GM12891 (cell line): ENCODE measurements around the gene SRP54. TPM values are rescaled to one million over a fixed set of nuclear protein-coding genes. Genes with fewer than 3 reads are reported as not detected.

Source experiments
- DNase-seq: peaks from one replicate; pipeline ENCODE4 v3.0.0; 2011; ENCODE audit warnings: low spot score; ENCODE audit not compliant: insufficient read length
- FAIRE-seq: peaks from 2 replicates; lab custom pipeline; 2011; peaks lifted over from hg19 to GRCh38; lab: Jason Lieb, UNC
- PAX5 ChIP-seq: IDR thresholded peaks from 2 replicates; pipeline ENCODE4 v1.6.1; 2011; ENCODE audit warnings: low read length, moderate library complexity, mild to moderate bottlenecking; ENCODE audit not compliant: insufficient read depth, severe bottlenecking
- POLR2A ChIP-seq: IDR thresholded peaks from 2 replicates; pipeline ENCODE4 v1.6.1; 2011; ENCODE audit warnings: low read depth, low read length, control low read depth
- POLR2AphosphoS5 ChIP-seq: IDR thresholded peaks from 2 replicates; pipeline ENCODE4 v1.6.1; 2011; ENCODE audit warnings: low read depth, low read length, control low read depth
- POU2F2 ChIP-seq: IDR thresholded peaks from 2 replicates; pipeline ENCODE4 v1.6.1; 2011; ENCODE audit warnings: low read depth, mild to moderate bottlenecking, control low read depth, low read length, moderate library complexity
- SPI1 ChIP-seq: IDR thresholded peaks from 2 replicates; pipeline ENCODE4 v1.6.1; 2011; ENCODE audit warnings: low read depth, low read length, control low read depth
- TAF1 ChIP-seq: IDR thresholded peaks from 2 replicates; pipeline ENCODE4 v1.6.1; 2011; ENCODE audit warnings: low read depth, low read length, control low read depth
- polyA plus RNA-seq: library from polyadenylated mRNA; unstranded; fragments of >200 nt; gene quantifications from one replicate; pipeline ENCODE4 v1.2.1, GENCODE V29; 2012; ENCODE audit warnings: low read depth, missing spikeins, inconsistent platforms; ENCODE audit not compliant: missing spikeins

Gene SRP54
- polyA plus RNA-seq = 56.9 TPM

GRCh38 chr14:34982421-34983147 lies at the start of gene SRP54:
TSS of gene SRP54 (plus strand) at chr14:34982992. CDS start at chr14:34996710, 13,718 bp downstream.
- FAIRE-seq = peak; percentile 97
- peak; percentile 84 for TF ChIP-seq POLR2AphosphoS5
- no peak for TF ChIP-seq PAX5
- TF ChIP-seq SPI1 = peak; percentile 21; the same call in 1 of the 2 replicates
- TF ChIP-seq TAF1 = peak; percentile 73
- peak; percentile 73 for TF ChIP-seq POU2F2
- TF ChIP-seq POLR2A = peak; percentile 91
- DNase-seq = peak; percentile 67

- no peak for TF ChIP-seq POLR2A
- FAIRE-seq = no peak
- DNase-seq = no peak
These were observed 49.5 kb upstream of the SRP54 start for GRCh38 chr14:34933301-34933700.

- DNase-seq (no peak), FAIRE-seq (no peak)
- no peak for TF ChIP-seq POU2F2
- no peak for TF ChIP-seq POLR2AphosphoS5
- no peak for TF ChIP-seq PAX5
- no peak for TF ChIP-seq POLR2A
- no peak for TF ChIP-seq SPI1
- TF ChIP-seq TAF1 = no peak
These were observed 47.3 kb upstream of the SRP54 start for GRCh38 chr14:34935488-34935887.

- DNase-seq (no peak), FAIRE-seq (no peak)
- peak; percentile 41; the same call in 1 of the 2 replicates for TF ChIP-seq SPI1
- TF ChIP-seq PAX5 = no peak
These were observed 45.4 kb upstream of the SRP54 start for GRCh38 chr14:34937442-34937841.

- TF ChIP-seq POLR2AphosphoS5 = no peak
- TF ChIP-seq PAX5 = no peak
- no peak for TF ChIP-seq POU2F2
- TF ChIP-seq TAF1 = no peak
- no peak for TF ChIP-seq SPI1
- TF ChIP-seq POLR2A = no peak
- DNase-seq (no peak), FAIRE-seq (no peak)
These were observed 44.9 kb upstream of the SRP54 start for GRCh38 chr14:34937876-34938275.

- DNase-seq (no peak), FAIRE-seq (no peak)
- no peak for TF ChIP-seq POU2F2
- no peak for TF ChIP-seq SPI1
- TF ChIP-seq POLR2AphosphoS5 = no peak
- no peak for TF ChIP-seq PAX5
- no peak for TF ChIP-seq POLR2A
- TF ChIP-seq TAF1 = no peak
These were observed 39.3 kb upstream of the SRP54 start for GRCh38 chr14:34943506-34943905.

- DNase-seq (no peak), FAIRE-seq (no peak)
- no peak for TF ChIP-seq SPI1
- no peak for TF ChIP-seq POLR2A
- no peak for TF ChIP-seq POU2F2
- no peak for TF ChIP-seq PAX5
- TF ChIP-seq POLR2AphosphoS5 = no peak
- TF ChIP-seq TAF1 = no peak
These were observed 38.0 kb upstream of the SRP54 start for GRCh38 chr14:34944744-34945143.

- DNase-seq (no peak), FAIRE-seq (no peak)
- no peak for TF ChIP-seq POU2F2
- no peak for TF ChIP-seq POLR2A
These were observed 36.1 kb upstream of the SRP54 start for GRCh38 chr14:34946699-34947098.

GRCh38 chr14:34951286-34951685 lies 31.5 kb upstream of the SRP54 start:
- FAIRE-seq = no peak
- no peak for DNase-seq
- no peak for TF ChIP-seq POU2F2
- TF ChIP-seq SPI1 = no peak
- no peak for TF ChIP-seq TAF1
- TF ChIP-seq PAX5 = no peak
- no peak for TF ChIP-seq POLR2AphosphoS5
- TF ChIP-seq POLR2A = no peak

GRCh38 chr14:34956931-34957330 lies 25.9 kb upstream of the SRP54 start:
- DNase-seq (no peak), FAIRE-seq (no peak)
- TF ChIP-seq POU2F2 (no peak), PAX5 (no peak), SPI1 (no peak)
